ENCODE data around the gene CSN2.

Gene CSN2, protein sequence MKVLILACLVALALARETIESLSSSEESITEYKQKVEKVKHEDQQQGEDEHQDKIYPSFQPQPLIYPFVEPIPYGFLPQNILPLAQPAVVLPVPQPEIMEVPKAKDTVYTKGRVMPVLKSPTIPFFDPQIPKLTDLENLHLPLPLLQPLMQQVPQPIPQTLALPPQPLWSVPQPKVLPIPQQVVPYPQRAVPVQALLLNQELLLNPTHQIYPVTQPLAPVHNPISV

DNA sequence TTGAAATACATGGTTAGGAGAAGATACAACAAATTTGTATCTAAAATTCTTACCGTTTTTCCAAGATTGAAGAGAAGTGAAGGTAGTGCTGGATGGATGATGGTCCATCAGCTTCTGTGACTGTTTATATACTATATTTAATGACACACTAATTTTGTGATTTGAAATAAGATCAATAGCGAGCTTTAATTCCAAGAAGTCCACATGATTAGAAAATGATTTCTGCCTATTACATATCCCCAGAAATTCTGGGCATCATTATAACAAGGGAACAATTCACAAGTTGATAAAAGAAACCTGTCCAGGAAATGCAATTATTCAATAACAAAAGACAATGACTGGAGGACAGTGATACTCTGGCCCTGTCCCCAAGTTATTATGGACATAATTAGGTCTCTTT, at the start of gene CSN2:
Gene CSN2, minus strand, starts transcription at position 101 of the 400 bp plus-strand sequence. CDS start 4,733 bp downstream, outside the sequence.
- no peak within 1 kb of the TSS for H3K4me3 ChIP-seq (ENCODE audit: low read depth in 1 of 5, low read length in 5 of 5)
- H3K9me3 ChIP-seq (ENCODE audit: control insufficient read depth in 5 of 5, low read length in 5 of 5) = no peaks in the 10 kb centered on the region
- H3K9ac ChIP-seq (ENCODE audit: low read length in 5 of 5) = no peak within 1 kb of the TSS
- no peaks in the 10 kb centered on the region for H3K27me3 ChIP-seq (ENCODE audit: control insufficient read depth in 5 of 5, insufficient read depth in 4 of 5, low read length in 5 of 5)
- H3K4me1 ChIP-seq (ENCODE audit: control insufficient read depth in 5 of 5, insufficient read depth in 5 of 5, low read length in 5 of 5) = peaks cover 0 to 2% (median 0%) of the 10 kb centered on the region in 5 donors
- H3K27ac ChIP-seq (ENCODE audit: low read depth, low read length) = no peak within 1 kb of the TSS
- H3K36me3 ChIP-seq (ENCODE audit: control insufficient read depth in 5 of 5, insufficient read depth in 5 of 5, low read length in 5 of 5) = no peaks in the 10 kb centered on the region

DNA sequence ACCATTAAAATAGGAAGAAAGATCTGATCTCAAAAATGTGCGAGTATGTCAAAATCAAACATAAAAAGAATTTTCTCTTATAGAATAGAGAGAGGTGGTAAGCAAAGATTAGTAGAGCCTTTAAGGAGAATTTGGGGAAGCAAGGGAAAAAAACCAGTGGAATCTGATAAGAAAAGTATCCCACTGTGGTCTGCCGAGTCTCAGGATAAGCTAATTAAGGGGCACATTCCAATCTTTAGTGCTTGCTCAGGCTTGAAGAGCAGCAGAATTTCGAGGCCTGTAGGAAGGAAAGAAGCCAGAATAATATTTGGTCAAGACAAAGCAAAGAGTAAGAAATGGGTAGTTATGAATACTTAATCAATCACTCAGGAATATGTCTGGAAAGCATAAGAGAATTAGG, 43.2 kb upstream of the CSN2 start:
- no peaks in the 10 kb centered on the region for H3K36me3 ChIP-seq (ENCODE audit: control insufficient read depth in 5 of 5, insufficient read depth in 5 of 5, low read length in 5 of 5)
- H3K4me3 ChIP-seq (ENCODE audit: low read depth in 1 of 5, low read length in 5 of 5) = no peak overlapping the region
- H3K4me1 ChIP-seq (ENCODE audit: control insufficient read depth in 5 of 5, insufficient read depth in 5 of 5, low read length in 5 of 5) = no peaks in the 10 kb centered on the region
- no peaks in the 10 kb centered on the region for H3K27me3 ChIP-seq (ENCODE audit: control insufficient read depth in 5 of 5, insufficient read depth in 4 of 5, low read length in 5 of 5)
- no peak overlapping the region for H3K9ac ChIP-seq (ENCODE audit: low read length in 5 of 5)
- H3K9me3 ChIP-seq (ENCODE audit: control insufficient read depth in 5 of 5, low read length in 5 of 5) = peaks cover 0 to 2% (median 0%) of the 10 kb centered on the region in 5 donors
- H3K27ac ChIP-seq (ENCODE audit: low read depth, low read length) = no peak overlapping the region

DNA sequence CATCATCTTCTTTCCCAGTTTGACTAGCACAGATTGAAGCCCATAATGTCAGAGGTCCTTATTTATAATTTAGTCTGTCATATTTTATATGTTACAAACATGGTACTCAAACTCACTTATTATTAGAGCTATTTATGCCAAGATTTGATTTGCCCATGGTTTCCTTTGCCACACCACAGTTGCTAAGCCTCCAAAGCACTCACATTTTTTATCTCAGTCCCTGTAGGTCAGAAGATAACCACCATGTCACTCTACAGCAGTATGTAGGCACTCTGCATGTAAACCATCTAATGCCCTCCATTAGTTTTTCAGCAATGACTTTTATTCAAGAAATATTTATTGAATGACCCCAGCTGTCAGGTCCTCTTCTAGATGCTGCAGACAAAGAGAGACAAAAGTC, 37.0 kb upstream of the CSN2 start:
- Histone ChIP-seq H3K4me3 (ENCODE audit: low read depth in 1 of 5, low read length in 5 of 5) (no peak overlapping the region), H3K27ac (ENCODE audit: low read depth, low read length) (no peak overlapping the region), H3K9me3 (ENCODE audit: control insufficient read depth in 5 of 5, low read length in 5 of 5) (no peaks in the 10 kb centered on the region), H3K4me1 (ENCODE audit: control insufficient read depth in 5 of 5, insufficient read depth in 5 of 5, low read length in 5 of 5) (peaks cover 0 to 2% (median 0%) of the 10 kb centered on the region in 5 donors), H3K9ac (ENCODE audit: low read length in 5 of 5) (no peak overlapping the region), H3K27me3 (ENCODE audit: control insufficient read depth in 5 of 5, insufficient read depth in 4 of 5, low read length in 5 of 5) (no peaks in the 10 kb centered on the region), H3K36me3 (ENCODE audit: control insufficient read depth in 5 of 5, insufficient read depth in 5 of 5, low read length in 5 of 5) (no peaks in the 10 kb centered on the region)

DNA sequence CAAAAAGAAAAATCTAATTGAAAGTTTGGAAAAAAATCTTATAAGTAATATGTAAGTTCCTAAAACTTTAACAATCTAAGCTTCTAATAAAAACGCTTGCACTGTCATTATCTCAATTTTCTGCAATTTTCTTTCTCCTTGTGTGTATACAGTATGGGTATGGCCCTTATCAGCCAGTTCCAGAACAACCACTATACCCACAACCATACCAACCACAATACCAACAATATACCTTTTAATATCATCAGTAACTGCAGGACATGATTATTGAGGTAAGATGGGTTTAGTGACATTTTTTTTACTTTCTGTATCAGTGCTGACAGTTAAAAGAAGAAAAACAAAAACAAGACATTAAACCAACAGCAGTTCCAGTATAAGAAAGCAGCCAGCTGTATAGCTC, 35.2 kb upstream of the CSN2 start:
- Histone ChIP-seq H3K27ac (ENCODE audit: low read depth, low read length) (no peak overlapping the region), H3K4me1 (ENCODE audit: control insufficient read depth in 5 of 5, insufficient read depth in 5 of 5, low read length in 5 of 5) (peaks cover 0 to 2% (median 0%) of the 10 kb centered on the region in 5 donors), H3K9me3 (ENCODE audit: control insufficient read depth in 5 of 5, low read length in 5 of 5) (no peaks in the 10 kb centered on the region), H3K36me3 (ENCODE audit: control insufficient read depth in 5 of 5, insufficient read depth in 5 of 5, low read length in 5 of 5) (no peaks in the 10 kb centered on the region), H3K27me3 (ENCODE audit: control insufficient read depth in 5 of 5, insufficient read depth in 4 of 5, low read length in 5 of 5) (no peaks in the 10 kb centered on the region), H3K9ac (ENCODE audit: low read length in 5 of 5) (no peak overlapping the region), H3K4me3 (ENCODE audit: low read depth in 1 of 5, low read length in 5 of 5) (no peak overlapping the region)

DNA sequence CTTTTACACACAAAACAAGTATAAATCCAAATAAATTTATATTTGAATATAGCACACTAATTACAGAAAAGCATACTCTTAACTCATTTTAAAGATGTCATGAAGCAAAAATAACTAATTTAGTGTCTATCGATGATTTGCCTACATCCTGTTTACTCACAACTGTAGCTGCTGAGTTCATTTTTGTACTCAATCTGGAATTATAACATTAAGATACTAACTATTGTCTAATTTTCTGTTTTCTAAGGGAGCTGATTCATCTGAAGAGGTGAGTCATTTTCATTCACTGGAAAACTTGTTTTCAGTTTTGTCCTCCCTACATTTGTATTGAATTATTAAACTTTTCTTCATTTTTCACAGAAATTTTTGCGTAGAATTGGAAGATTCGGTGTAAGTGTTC, 33.9 kb upstream of the CSN2 start:
- no peak overlapping the region for H3K27ac ChIP-seq (ENCODE audit: low read depth, low read length)
- no peak overlapping the region for H3K4me3 ChIP-seq (ENCODE audit: low read depth in 1 of 5, low read length in 5 of 5)
- no peaks in the 10 kb centered on the region for H3K27me3 ChIP-seq (ENCODE audit: control insufficient read depth in 5 of 5, insufficient read depth in 4 of 5, low read length in 5 of 5)
- no peaks in the 10 kb centered on the region for H3K36me3 ChIP-seq (ENCODE audit: control insufficient read depth in 5 of 5, insufficient read depth in 5 of 5, low read length in 5 of 5)
- H3K9ac ChIP-seq (ENCODE audit: low read length in 5 of 5) = no peak overlapping the region
- H3K4me1 ChIP-seq (ENCODE audit: control insufficient read depth in 5 of 5, insufficient read depth in 5 of 5, low read length in 5 of 5) = peaks cover 0 to 2% (median 0%) of the 10 kb centered on the region in 5 donors
- H3K9me3 ChIP-seq (ENCODE audit: control insufficient read depth in 5 of 5, low read length in 5 of 5) = no peaks in the 10 kb centered on the region

DNA sequence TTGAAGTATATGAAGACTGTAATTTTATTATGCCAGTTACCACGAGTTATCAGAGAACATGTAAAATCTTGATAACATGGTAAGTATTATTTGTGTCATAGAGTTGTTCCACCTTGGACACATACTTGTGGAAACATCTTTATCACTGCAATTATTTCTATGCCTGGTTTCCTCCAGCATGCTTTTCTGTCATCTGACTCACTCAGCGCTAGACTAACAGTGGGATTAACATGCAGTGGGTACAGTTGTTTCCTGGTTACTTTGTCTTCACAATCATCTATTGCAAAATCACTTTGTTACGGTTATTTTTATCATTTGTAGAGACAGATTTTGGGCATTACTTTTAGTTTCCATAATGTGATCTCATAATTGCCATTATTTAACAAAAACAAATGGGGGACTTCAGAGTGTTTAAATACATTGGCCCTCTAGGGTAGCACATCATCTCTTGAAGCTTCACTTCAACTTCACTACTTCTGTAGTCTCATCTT, 30.0 kb upstream of the CSN2 start, which contains the start of gene STATH:
Gene STATH, plus strand, starts transcription at position 441 of the 491 bp plus-strand sequence. CDS start 2,472 bp downstream, outside the sequence.
- H3K4me3 ChIP-seq (ENCODE audit: low read depth in 1 of 5, low read length in 5 of 5) = no peak within 1 kb of the TSS
- H3K36me3 ChIP-seq (ENCODE audit: control insufficient read depth in 5 of 5, insufficient read depth in 5 of 5, low read length in 5 of 5) = no peaks in the 10 kb centered on the region
- peaks cover 0 to 2% (median 0%) of the 10 kb centered on the region in 5 donors for H3K4me1 ChIP-seq (ENCODE audit: control insufficient read depth in 5 of 5, insufficient read depth in 5 of 5, low read length in 5 of 5)
- H3K9me3 ChIP-seq (ENCODE audit: control insufficient read depth in 5 of 5, low read length in 5 of 5) = no peaks in the 10 kb centered on the region
- no peak within 1 kb of the TSS for H3K27ac ChIP-seq (ENCODE audit: low read depth, low read length)
- no peaks in the 10 kb centered on the region for H3K27me3 ChIP-seq (ENCODE audit: control insufficient read depth in 5 of 5, insufficient read depth in 4 of 5, low read length in 5 of 5)
- no peak within 1 kb of the TSS for H3K9ac ChIP-seq (ENCODE audit: low read length in 5 of 5)

DNA sequence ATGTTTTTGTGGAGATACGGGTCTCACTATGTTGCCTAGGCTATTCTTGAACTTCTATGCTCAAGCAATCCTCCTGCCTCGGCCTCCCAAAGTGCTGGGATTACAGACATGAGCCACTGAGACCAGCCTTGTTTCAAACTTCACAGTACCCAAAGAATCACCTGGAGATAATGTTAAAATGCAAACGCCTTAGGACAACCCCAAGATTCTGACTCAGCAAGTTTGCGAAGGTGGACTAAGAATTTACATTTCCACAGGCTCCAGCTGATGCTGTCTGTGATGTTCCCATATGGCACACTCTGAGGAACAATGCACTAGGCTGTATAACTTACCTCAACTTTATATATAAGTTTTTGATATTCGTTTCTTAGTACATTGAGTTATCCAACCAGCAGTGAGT, 29.3 kb upstream of the CSN2 start:
- Histone ChIP-seq H3K27me3 (ENCODE audit: control insufficient read depth in 5 of 5, insufficient read depth in 4 of 5, low read length in 5 of 5) (no peaks in the 10 kb centered on the region), H3K4me3 (ENCODE audit: low read depth in 1 of 5, low read length in 5 of 5) (no peak overlapping the region), H3K36me3 (ENCODE audit: control insufficient read depth in 5 of 5, insufficient read depth in 5 of 5, low read length in 5 of 5) (no peaks in the 10 kb centered on the region), H3K9me3 (ENCODE audit: control insufficient read depth in 5 of 5, low read length in 5 of 5) (no peaks in the 10 kb centered on the region), H3K4me1 (ENCODE audit: control insufficient read depth in 5 of 5, insufficient read depth in 5 of 5, low read length in 5 of 5) (peaks cover 0 to 2% (median 0%) of the 10 kb centered on the region in 5 donors), H3K9ac (ENCODE audit: low read length in 5 of 5) (no peak overlapping the region), H3K27ac (ENCODE audit: low read depth, low read length) (no peak overlapping the region)

DNA sequence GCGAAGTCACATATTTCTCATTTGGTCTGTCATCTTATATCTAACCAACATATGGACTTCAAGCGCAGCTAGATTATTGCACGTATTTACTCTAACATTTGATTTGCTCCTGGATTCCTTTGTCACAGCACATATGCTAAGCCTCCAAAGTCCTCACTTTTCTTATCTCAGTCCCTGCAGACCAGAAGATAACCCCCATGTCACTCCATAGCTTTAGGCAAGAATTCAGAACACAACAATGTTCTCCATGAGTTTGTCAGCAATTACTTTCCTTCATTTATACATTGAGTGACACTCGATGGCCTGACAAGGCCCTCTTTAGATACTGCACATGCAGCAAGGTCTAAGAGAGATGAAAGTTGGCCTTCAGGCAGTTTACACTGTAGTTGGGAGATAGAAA, 25.5 kb upstream of the CSN2 start:
- no peaks in the 10 kb centered on the region for H3K27me3 ChIP-seq (ENCODE audit: control insufficient read depth in 5 of 5, insufficient read depth in 4 of 5, low read length in 5 of 5)
- no peaks in the 10 kb centered on the region for H3K4me1 ChIP-seq (ENCODE audit: control insufficient read depth in 5 of 5, insufficient read depth in 5 of 5, low read length in 5 of 5)

DNA sequence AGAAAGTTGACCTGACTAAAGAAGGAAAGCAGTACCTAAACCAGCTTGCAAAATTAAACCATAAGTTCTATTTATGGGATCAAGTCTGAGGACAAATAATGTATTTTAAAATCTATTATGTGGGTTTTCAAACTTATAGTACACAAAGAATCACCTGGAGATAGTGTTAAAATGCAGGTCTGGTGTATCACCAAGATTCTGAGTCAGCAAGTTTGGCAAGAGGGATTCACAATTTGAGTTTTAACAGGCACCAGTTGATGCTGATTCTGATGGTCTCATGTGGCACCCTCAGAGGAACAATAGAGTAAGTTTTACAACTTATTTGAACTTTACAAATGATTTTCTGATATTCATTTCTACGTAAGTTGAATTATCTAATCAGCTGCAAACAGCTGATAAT, 21.1 kb upstream of the CSN2 start:
- Histone ChIP-seq H3K36me3 (ENCODE audit: control insufficient read depth in 5 of 5, insufficient read depth in 5 of 5, low read length in 5 of 5) (no peaks in the 10 kb centered on the region), H3K9ac (ENCODE audit: low read length in 5 of 5) (no peak overlapping the region), H3K27me3 (ENCODE audit: control insufficient read depth in 5 of 5, insufficient read depth in 4 of 5, low read length in 5 of 5) (no peaks in the 10 kb centered on the region), H3K4me3 (ENCODE audit: low read depth in 1 of 5, low read length in 5 of 5) (no peak overlapping the region), H3K27ac (ENCODE audit: low read depth, low read length) (no peak overlapping the region), H3K4me1 (ENCODE audit: control insufficient read depth in 5 of 5, insufficient read depth in 5 of 5, low read length in 5 of 5) (peaks cover 0 to 10% (median 0%) of the 10 kb centered on the region in 5 donors), H3K9me3 (ENCODE audit: control insufficient read depth in 5 of 5, low read length in 5 of 5) (no peaks in the 10 kb centered on the region)

More for the DNA sequence above, 25.5 kb upstream of the CSN2 start:
- Histone ChIP-seq H3K9me3 (ENCODE audit: control insufficient read depth in 5 of 5, low read length in 5 of 5) (no peaks in the 10 kb centered on the region), H3K36me3 (ENCODE audit: control insufficient read depth in 5 of 5, insufficient read depth in 5 of 5, low read length in 5 of 5) (no peaks in the 10 kb centered on the region), H3K9ac (ENCODE audit: low read length in 5 of 5) (no peak overlapping the region), H3K27ac (ENCODE audit: low read depth, low read length) (no peak overlapping the region), H3K4me3 (ENCODE audit: low read depth in 1 of 5, low read length in 5 of 5) (no peak overlapping the region)

DNA sequence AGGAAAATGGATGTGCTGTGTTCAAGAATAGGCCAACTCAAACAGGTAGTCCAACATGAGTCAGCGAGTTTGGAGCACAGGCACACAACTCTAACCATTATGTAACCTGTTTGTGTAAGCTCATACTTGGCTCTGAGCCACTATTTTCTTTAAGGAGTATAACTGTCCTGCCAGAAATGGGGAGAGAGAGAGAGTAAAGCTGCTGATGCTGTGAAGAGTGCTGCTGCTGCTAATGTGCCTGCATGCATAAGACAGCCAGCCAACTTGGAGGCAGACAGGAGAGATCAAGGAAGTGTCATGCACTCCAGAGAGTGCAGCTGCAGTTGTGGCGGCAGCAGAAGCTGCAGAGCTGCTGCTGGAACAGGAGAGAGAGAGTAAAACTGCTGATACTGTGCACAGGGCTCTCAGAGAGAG, 18.5 kb upstream of the CSN2 start:
- no peaks in the 10 kb centered on the region for H3K36me3 ChIP-seq (ENCODE audit: control insufficient read depth in 5 of 5, insufficient read depth in 5 of 5, low read length in 5 of 5)
- no peak overlapping the region for H3K4me3 ChIP-seq (ENCODE audit: low read depth in 1 of 5, low read length in 5 of 5)
- H3K9ac ChIP-seq (ENCODE audit: low read length in 5 of 5) = no peak overlapping the region
- no peaks in the 10 kb centered on the region for H3K27me3 ChIP-seq (ENCODE audit: control insufficient read depth in 5 of 5, insufficient read depth in 4 of 5, low read length in 5 of 5)
- no peak overlapping the region for H3K27ac ChIP-seq (ENCODE audit: low read depth, low read length)
- no peaks in the 10 kb centered on the region for H3K9me3 ChIP-seq (ENCODE audit: control insufficient read depth in 5 of 5, low read length in 5 of 5)
- H3K4me1 ChIP-seq (ENCODE audit: control insufficient read depth in 5 of 5, insufficient read depth in 5 of 5, low read length in 5 of 5) = peaks cover 0 to 10% (median 0%) of the 10 kb centered on the region in 5 donors
